Adrenal gland (tissue), 5 donors: ENCODE measurements around the gene LILRB1.

Source experiments
- CTCF ChIP-seq, 6 experiments: fragments of 450-650 bp in 4 of 6; fragments of 200-600 bp in 2 of 6; sonication (generic) in 1 of 6; IDR thresholded peaks; 1 replicate in 5 of 6; 2 replicates in 1 of 6; pipeline versions ENCODE4 v1.5.1 to v1.8.0; 2016 to 2021; ENCODE audit warnings: antibody characterized with exemption in 6 of 6, mild to moderate bottlenecking in 2 of 6, moderate library complexity in 1 of 6
- POLR2A ChIP-seq, 2 donors: fragments of 450-650 bp; IDR thresholded peaks; one replicate each; pipeline ENCODE4 v1.6.1; 2017; ENCODE audit warnings: antibody characterized with exemption in 2 of 2, mild to moderate bottlenecking in 2 of 2, moderate library complexity in 1 of 2
- donor health status: DM: no; HTN: no; CAD: no.

- TF ChIP-seq CTCF (IDR thresholded peaks at IDR 0.05) (no peak), POLR2A (IDR thresholded peaks at IDR 0.05) (no peak)
Measured at GRCh38 chr19:54612428-54612827, 17.9 kb upstream of the LILRB1 start.
